D721Med (cell line): ENCODE data around the gene PVR.
"Not testable (repeated sequence)": the region's sequence is repeated elsewhere in the genome, so short reads cannot be mapped to it uniquely, and the experiment has no call there.

Source experiments
- DNase-seq: peaks from one replicate; pipeline ENCODE4 v3.0.0; 2011; ENCODE audit warnings: low spot score; ENCODE audit not compliant: insufficient read length
- FAIRE-seq: peaks from 2 replicates; lab custom pipeline; 2011; peaks lifted over from hg19 to GRCh38; lab: Jason Lieb, UNC
- TF ChIP-seq, protein P1 (sequence below): IDR thresholded peaks from 2 replicates; pipeline ENCODE4 v1.5.1; 2012; ENCODE audit warnings: mild to moderate bottlenecking, control low read depth; ENCODE audit not compliant: insufficient read depth; ENCODE audit errors: missing control alignments

Gene PVR

DNA sequence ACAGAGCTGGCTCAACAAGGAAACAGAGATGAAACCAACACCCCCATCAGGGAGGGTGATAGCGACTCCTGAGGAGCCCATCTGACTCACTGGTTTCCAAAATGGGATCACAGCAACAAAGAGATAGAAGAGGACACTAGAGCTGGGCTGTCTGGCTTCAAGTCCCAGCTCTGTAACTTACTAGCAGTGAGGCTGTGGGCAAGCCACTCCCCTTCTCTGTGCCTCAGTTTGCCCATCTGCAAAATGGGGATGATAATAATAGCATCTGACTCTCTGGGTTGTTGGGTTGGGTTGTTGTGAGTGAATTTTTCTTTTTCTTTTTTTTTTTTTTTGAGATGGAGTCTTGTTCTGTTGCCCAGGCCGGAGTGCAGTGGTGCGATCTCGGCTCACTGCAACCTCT is 16.1 kb upstream of the PVR start:
- FAIRE-seq, result no peak

DNA sequence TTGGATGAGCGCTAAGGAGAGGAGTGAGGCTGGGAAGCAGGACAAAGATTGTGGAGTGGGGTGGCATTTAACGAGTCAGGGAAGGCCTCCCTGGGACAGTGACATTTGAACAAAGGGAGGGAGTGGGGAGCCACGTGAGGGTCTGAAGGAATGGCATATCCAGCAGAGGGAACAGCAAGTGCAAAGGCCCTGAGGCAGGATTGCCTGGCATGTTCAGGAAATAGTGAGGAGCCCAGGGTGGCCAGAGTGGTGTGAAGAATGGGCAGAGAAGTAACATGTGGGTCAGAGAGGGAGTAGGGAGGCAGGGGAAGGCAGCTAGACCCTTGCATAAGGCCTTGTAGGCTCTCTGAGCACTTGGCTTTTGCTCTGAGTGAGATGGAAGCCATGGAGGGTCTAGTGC is 14.9 kb upstream of the PVR start:
- DNase-seq (no peak), FAIRE-seq (no peak)
- TF ChIP-seq, protein P1, sequence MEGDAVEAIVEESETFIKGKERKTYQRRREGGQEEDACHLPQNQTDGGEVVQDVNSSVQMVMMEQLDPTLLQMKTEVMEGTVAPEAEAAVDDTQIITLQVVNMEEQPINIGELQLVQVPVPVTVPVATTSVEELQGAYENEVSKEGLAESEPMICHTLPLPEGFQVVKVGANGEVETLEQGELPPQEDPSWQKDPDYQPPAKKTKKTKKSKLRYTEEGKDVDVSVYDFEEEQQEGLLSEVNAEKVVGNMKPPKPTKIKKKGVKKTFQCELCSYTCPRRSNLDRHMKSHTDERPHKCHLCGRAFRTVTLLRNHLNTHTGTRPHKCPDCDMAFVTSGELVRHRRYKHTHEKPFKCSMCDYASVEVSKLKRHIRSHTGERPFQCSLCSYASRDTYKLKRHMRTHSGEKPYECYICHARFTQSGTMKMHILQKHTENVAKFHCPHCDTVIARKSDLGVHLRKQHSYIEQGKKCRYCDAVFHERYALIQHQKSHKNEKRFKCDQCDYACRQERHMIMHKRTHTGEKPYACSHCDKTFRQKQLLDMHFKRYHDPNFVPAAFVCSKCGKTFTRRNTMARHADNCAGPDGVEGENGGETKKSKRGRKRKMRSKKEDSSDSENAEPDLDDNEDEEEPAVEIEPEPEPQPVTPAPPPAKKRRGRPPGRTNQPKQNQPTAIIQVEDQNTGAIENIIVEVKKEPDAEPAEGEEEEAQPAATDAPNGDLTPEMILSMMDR, result no peak

More for the DNA sequence above, 16.1 kb upstream of the PVR start:
- TF ChIP-seq, protein P1, result no peak
- no peak for DNase-seq

DNA sequence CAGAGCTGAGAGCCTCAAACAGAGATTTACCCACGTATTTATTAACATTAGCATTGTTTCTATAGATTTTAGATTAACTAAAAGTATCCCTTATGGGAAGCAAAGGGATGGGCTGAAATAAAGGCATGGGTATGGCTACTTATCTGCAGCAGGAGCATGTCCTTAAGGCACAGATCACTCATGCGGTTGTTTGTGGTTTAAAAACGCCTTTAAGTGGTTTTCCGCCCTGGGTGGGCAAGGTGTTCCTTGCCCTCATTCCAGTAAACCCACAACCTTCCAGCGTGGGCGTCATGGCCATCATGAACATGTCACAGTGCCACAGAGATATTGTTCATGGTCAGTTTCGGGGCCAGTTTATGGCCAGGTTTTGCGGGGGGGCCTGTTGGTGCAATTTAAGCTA is 12.1 kb upstream of the PVR start:
- FAIRE-seq, DNase-seq: not testable (repeated sequence)

DNA sequence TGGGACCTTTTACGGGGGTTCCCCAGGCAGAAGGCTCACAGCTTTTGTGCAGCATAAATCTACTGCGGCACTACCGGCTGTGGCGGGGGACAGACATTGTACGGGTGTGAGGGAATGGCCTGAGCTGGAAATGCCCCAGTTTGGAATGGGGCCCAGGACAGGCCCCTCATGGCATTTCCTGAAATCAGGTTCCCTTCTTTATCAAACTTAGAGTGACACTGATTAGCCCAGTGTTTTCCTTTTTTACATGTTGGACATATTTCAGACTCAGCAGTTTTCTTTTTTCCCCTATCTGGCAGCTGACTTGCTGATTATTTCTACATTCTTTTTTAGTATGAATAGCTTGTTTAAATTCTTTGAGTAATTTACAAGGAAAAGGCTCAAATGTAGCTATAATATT is 9.7 kb upstream of the PVR start:
- not testable (repeated sequence) for DNase-seq, FAIRE-seq

DNA sequence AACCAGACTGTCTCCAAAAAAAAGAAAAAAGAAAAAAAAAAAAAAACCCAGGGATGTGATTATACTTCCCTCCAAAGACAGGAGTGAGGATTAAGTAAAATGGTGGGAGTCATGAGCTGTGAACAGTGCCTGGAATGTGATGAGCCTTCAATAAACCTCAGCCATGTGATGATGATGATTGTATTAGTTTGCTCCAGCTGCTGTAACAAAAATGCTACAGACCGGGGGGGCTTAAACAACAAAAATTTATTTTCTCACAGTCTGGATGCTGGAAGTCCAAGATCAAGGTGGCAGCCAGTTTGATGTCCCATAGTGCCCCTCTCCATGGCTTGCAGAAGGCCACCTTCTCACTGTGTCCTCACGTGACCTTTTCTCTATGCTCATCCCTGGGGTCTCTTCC is 8.9 kb upstream of the PVR start:
- no peak for DNase-seq
- TF ChIP-seq, protein P1, result no peak
- no peak for FAIRE-seq

DNA sequence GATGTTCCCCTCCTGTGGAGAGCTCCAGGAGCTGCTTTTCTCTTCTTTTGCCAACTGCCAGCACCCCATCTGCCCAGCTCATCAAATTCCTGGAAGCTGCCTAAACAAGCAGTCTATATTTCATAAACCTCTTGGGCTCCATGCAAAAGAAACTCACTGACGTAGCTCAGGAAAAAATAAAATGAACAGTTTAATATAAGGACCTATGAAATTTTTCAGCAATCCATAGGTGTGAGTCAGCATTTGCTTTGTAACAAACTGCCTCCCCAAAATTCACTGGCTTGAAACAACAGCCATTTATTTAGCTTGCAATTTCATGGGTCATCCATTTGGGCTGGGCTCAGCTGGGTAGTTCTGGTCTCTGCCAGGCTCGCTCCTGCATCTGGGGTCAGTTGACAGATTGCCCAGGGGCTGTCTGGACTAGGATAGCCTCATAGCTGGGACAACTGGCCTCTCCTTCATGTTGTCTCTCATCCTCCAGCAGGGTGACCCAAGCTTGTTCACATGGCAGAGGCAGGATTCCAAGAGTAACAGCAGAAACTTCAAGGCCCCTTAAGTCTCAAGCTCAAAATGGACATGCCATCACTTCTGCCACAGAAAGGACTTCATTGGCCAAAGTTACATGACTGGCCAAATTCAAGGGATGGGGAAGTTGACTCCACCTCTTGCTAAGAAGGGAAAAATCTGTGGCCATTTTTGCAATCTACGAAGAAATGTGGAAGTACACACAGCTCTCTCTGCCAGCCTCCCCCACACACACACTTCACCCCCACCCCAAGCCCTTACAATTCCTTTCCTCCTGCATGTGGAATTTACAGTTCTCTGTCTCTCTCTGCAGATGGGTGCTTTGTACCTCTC is 7.9 kb upstream of the PVR start:
- TF ChIP-seq, protein P1, result no peak
- no peak for DNase-seq
- FAIRE-seq, result no peak

DNA sequence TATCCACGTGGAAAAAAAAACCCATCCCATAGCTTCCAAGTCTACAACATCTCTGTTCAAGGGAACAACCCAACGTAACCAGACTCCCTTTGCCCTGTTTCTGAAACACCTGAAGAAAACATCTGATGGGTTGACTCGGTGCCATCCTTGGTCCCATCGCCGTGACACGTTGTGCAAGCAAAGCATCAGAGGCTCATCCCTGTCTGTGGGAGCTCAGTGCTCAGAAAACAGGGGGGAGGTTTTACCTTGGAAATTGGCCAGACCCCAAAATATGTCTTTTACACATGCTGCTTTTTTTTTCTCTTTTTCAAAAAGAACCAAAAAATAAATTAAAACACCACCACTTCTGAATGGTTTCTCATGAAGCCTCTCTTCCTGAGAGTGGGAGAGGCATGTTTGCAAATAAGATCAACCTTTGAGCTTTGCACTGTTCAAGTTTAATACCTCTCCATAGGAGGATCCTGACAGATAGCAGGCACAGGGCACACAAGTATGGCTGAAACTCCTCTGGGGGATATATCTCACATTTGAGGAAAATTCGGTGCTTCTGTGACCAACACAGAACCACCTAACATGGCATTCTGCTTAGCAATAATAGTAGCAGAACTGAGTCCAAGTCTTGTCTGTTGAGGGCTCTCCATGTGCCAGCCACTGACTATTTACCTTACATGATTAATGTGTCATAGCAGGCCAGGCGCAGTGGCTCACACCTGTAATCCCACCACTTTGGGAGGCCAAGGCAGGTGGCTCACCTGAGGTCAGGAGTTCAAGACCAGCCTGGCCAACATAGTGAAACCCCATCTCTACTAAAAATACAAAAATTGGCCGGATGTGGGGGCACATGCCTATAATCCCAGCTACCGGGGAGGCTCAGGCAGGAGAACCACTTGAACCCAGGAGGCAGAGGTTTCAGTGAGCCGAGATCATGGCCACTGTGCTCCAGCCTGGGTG is 7.0 kb upstream of the PVR start:
- FAIRE-seq, result no peak
- DNase-seq, result no peak
- TF ChIP-seq, protein P1, result no peak

DNA sequence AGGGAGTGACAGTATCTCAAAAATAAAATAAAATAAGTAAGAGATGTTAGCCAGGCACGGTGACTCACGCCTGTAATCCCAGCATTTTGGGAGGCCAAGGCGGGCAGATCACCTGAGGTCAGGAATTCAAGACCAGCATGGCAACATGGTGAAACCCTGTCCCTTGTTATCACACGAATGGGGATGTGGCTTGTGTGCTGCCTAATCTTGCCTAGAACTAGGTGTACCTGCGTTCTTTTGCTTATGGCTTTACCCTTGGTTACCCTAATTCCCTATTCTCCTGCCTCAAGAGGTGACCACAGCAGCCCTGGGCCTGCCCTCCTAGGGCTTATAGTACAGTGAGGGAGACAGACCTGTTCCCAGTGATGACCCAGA is 6.3 kb upstream of the PVR start:
- TF ChIP-seq, protein P1, result no peak
- no peak for FAIRE-seq
- no peak for DNase-seq
